A549 (cell line): ENCODE data around the gene GPX4. TPM values are rescaled to one million over a fixed set of nuclear protein-coding genes. Genes with fewer than 3 reads are reported as not detected.

Experiments
- ATAC-seq, 2 experiments: fragments of 200-7000 bp in 1 of 2; fragments of >200 bp in 1 of 2; cut with Nextera tagmentation in 1 of 2; cut with Tn5 transposase in 1 of 2; 3 replicates each; pipeline versions ENCODE4 v1.8.0 to v1.9.1; 2018 to 2020; ENCODE audit warnings: mild to moderate bottlenecking in 1 of 2, moderate library complexity in 1 of 2
- CTCF ChIA-PET: fragments of 300-600 bp; sonication (Branson Sonifier 250); formaldehyde crosslinking; extraction: SDS; loops from one replicate; lab custom pipeline; 2021; ENCODE audit warnings: antibody characterized with exemption, inconsistent platforms; lab: Yijun Ruan, JAX
- POLR2A ChIA-PET: fragments of 350-600 bp; formaldehyde crosslinking; extraction: SDS; loops from one replicate; lab custom pipeline; 2021; ENCODE audit warnings: antibody characterized with exemption, inconsistent platforms; lab: Yijun Ruan, JAX
- DNase-seq, 2 experiments: peaks; one replicate each; pipeline versions ENCODE4 v3.0.0 to v3.0.0-alpha.2; 2011 to 2016; ENCODE audit warnings: low read depth in 1 of 2, low spot score in 1 of 2
- FAIRE-seq: peaks from 2 replicates; lab custom pipeline; 2011; peaks lifted over from hg19 to GRCh38; lab: Jason Lieb, UNC
- H3K27ac ChIP-seq, 2 experiments: fragments of >200 bp; sonication (Bioruptor Twin); formaldehyde crosslinking; 3 replicates each; pipeline ENCODE4 v1.5.1; 2016 to 2017
- H3K4me1 ChIP-seq: fragments of >200 bp; sonication (Bioruptor Twin); formaldehyde crosslinking; 3 replicates; pipeline ENCODE4 v1.6.1; 2016
- H3K4me2 ChIP-seq: fragments of >200 bp; sonication (Bioruptor Twin); formaldehyde crosslinking; 3 replicates; pipeline ENCODE4 v1.6.1; 2016
- H3K4me3 ChIP-seq: fragments of >200 bp; sonication (Bioruptor Twin); formaldehyde crosslinking; 3 replicates; pipeline ENCODE4 v1.5.1; 2016
- H3K9me3 ChIP-seq: fragments of >200 bp; sonication (Bioruptor Twin); formaldehyde crosslinking; 3 replicates; pipeline ENCODE4 v1.6.1; 2016
- CHD2 ChIP-seq: fragments of 150-350 bp; IDR thresholded peaks from 2 replicates; pipeline ENCODE4 v1.6.1; 2014; ENCODE audit warnings: low read length; ENCODE audit not compliant: partially characterized antibody
- E2F6 ChIP-seq: IDR thresholded peaks from 2 replicates; pipeline ENCODE4 v1.6.1; 2012; ENCODE audit warnings: low read depth, borderline replicate concordance
- EHF ChIP-seq: fragments of 250-450 bp; sonication (Bioruptor Pico); IDR thresholded peaks from 2 replicates; pipeline ENCODE4 v1.5.0; 2020; ENCODE audit warnings: mild to moderate bottlenecking
- EHMT2 ChIP-seq: fragments of 200-600 bp; sonication (generic); IDR thresholded peaks from 2 replicates; pipeline ENCODE4 v1.6.1; 2016; ENCODE audit warnings: antibody characterized with exemption, low read depth, mild to moderate bottlenecking, moderate library complexity
- FOSB ChIP-seq: fragments of 250-450 bp; sonication (Bioruptor Pico); IDR thresholded peaks from 2 replicates; pipeline ENCODE4 v1.5.0; 2020; ENCODE audit warnings: mild to moderate bottlenecking, moderate library complexity
- FOSL2 ChIP-seq, 2 experiments: fragments of 450-650 bp in 1 of 2; fragments of >200 bp in 1 of 2; sonication (Bioruptor Twin) in 1 of 2; formaldehyde crosslinking; IDR thresholded peaks; 2 replicates each; pipeline versions ENCODE4 v1.5.0 to v1.6.1; 2016 to 2020; ENCODE audit warnings: mild to moderate bottlenecking in 1 of 2, moderate library complexity in 1 of 2
- GATA3 ChIP-seq: IDR thresholded peaks from 2 replicates; pipeline ENCODE4 v1.6.1; 2012; ENCODE audit warnings: borderline replicate concordance
- HDAC2 ChIP-seq: fragments of 200-600 bp; sonication (generic); IDR thresholded peaks from 2 replicates; pipeline ENCODE4 v1.6.1; 2016
- HEYL ChIP-seq: fragments of 250-450 bp; sonication (Bioruptor Pico); IDR thresholded peaks from 2 replicates; pipeline ENCODE4 v1.8.0; 2021; ENCODE audit warnings: mild to moderate bottlenecking, moderate library complexity
- HMGXB4 ChIP-seq: fragments of 250-450 bp; sonication (Bioruptor Pico); IDR thresholded peaks from 2 replicates; pipeline ENCODE4 v1.5.0; 2021; ENCODE audit warnings: mild to moderate bottlenecking, moderate library complexity, borderline replicate concordance
- HOXB13 ChIP-seq: fragments of 250-450 bp; sonication (Bioruptor Pico); IDR thresholded peaks from 2 replicates; pipeline ENCODE4 v1.5.0; 2020; ENCODE audit warnings: low read depth, mild to moderate bottlenecking, moderate library complexity
- KDM1A ChIP-seq: fragments of 200-600 bp; sonication (generic); IDR thresholded peaks from 2 replicates; pipeline ENCODE4 v1.6.1; 2016; ENCODE audit warnings: low read depth, mild to moderate bottlenecking
- KDM5A ChIP-seq: fragments of 200-600 bp; sonication (generic); IDR thresholded peaks from 2 replicates; pipeline ENCODE4 v1.6.1; 2016; ENCODE audit warnings: antibody characterized with exemption, mild to moderate bottlenecking
- MAX ChIP-seq: IDR thresholded peaks from 2 replicates; pipeline ENCODE4 v1.6.1; 2012
- MYC ChIP-seq: IDR thresholded peaks from 2 replicates; pipeline ENCODE4 v1.6.1; 2012; ENCODE audit warnings: mild to moderate bottlenecking, inconsistent platforms, low read length, improper control_type of control experiment, borderline replicate concordance
- RARB ChIP-seq: fragments of 250-450 bp; sonication (Bioruptor Pico); IDR thresholded peaks from 2 replicates; pipeline ENCODE4 v1.8.0; 2021; ENCODE audit warnings: mild to moderate bottlenecking, moderate library complexity
- RNF2 ChIP-seq: fragments of 200-600 bp; sonication (generic); IDR thresholded peaks from 2 replicates; pipeline ENCODE4 v1.6.1; 2016; ENCODE audit warnings: low read depth, mild to moderate bottlenecking, antibody characterized with exemption, moderate library complexity, borderline replicate concordance
- TFCP2L1 ChIP-seq: fragments of 250-450 bp; sonication (Bioruptor Pico); IDR thresholded peaks from 2 replicates; pipeline ENCODE4 v1.5.0; 2021; ENCODE audit warnings: mild to moderate bottlenecking
- ZC3H11A ChIP-seq: fragments of 450-650 bp; IDR thresholded peaks from 2 replicates; pipeline ENCODE4 v1.6.1; 2014; ENCODE audit warnings: antibody characterized with exemption, mild to moderate bottlenecking
- ZNF302 ChIP-seq: fragments of 250-450 bp; sonication (Bioruptor Pico); IDR thresholded peaks from 2 replicates; pipeline ENCODE4 v1.9.0; 2021; ENCODE audit warnings: inconsistent platforms, mild to moderate bottlenecking, moderate library complexity
- ZSCAN20 ChIP-seq: fragments of 250-450 bp; sonication (Bioruptor Pico); IDR thresholded peaks from 2 replicates; pipeline ENCODE4 v1.8.0; 2022; ENCODE audit warnings: mild to moderate bottlenecking, moderate library complexity
- WGBS: methylation state at CpG from one replicate; pipeline ENCODE4 v1.1.6; 2017; ENCODE audit errors: missing lambda C conversion rate; 5-methylcytosine and 5-hydroxymethylcytosine counted together
- polyA plus RNA-seq, 4 experiments: library from polyadenylated mRNA; depleted of rRNA in 3 of 4; stranded (reverse); fragments of >200 nt; fragmentation: RNase III in 1 of 4; extraction: RNeasy Plus Mini Kit Qiagen cat#74134 plus additional on column Dnase treatment in 1 of 4; gene quantifications; 2 replicates in 3 of 4; 3 replicates in 1 of 4; pipeline ENCODE4 v1.2.3, GENCODE V29; 2011 to 2017

Gene GPX4
- polyA plus RNA-seq, 2 of the 4 experiments (the other 2 are of a cell fraction): 248 to 394 TPM

- Histone ChIP-seq H3K4me3 (no peak overlapping the region), H3K9me3 (no peaks in the 10 kb centered on the region), H3K4me2 (no peak overlapping the region), H3K4me1 (peaks cover 16% of the 10 kb centered on the region)
- 96% methylated on average over 10 of the region's 16 CpGs for WGBS
- DNase-seq: no peak
- no peak for TF ChIP-seq HDAC2
- TF ChIP-seq KDM1A: no peak
- no peak for TF ChIP-seq MYC
- TF ChIP-seq, all 56 proteins: peak for 0
- no peak for FAIRE-seq
- CTCF ChIA-PET: no interaction called here
- POLR2A ChIA-PET: no interaction called here
- no peak for ATAC-seq
- no peak overlapping the region for H3K27ac ChIP-seq
Measured at GRCh38 chr19:1117654-1118053, 13.9 kb downstream of the GPX4 start.

- Histone ChIP-seq H3K9me3 (no peaks in the 10 kb centered on the region), H3K4me1 (peaks cover 4% of the 10 kb centered on the region), H3K27ac (no peak overlapping the region), H3K4me3 (no peak overlapping the region)
- ATAC-seq (no peak), FAIRE-seq (no peak)
- ChIA-PET CTCF (interaction anchor here (0.6 to 1.2 kb wide), 2 partner anchors 15 to 75 kb away, joined by 4 to 5 read pairs; no protein-coding TSS in a partner anchor), POLR2A (no interaction called here)
- WGBS: 93% methylated on average over 23 of the region's 34 CpGs
- TF ChIP-seq KDM5A (no peak), EHF (CRISPR knock-in tag) (no peak), CHD2 (no peak), RNF2 (no peak), E2F6 (no peak), RARB (CRISPR knock-in tag) (no peak), ZNF302 (CRISPR knock-in tag) (no peak), TFCP2L1 (no peak), HDAC2 (no peak), HEYL (CRISPR knock-in tag) (no peak), FOSB (CRISPR knock-in tag) (no peak), MYC (no peak), MAX (no peak), FOSL2 (IDR thresholded peaks at IDR 0.05) (no peak), FOSL2 (CRISPR knock-in tag; IDR thresholded peaks at IDR 0.05) (no peak)
- TF ChIP-seq, all 56 proteins: peak for 0
- no peak for DNase-seq
- no peak overlapping the region for H3K4me2 ChIP-seq
Measured at GRCh38 chr19:1118999-1119398, 15.2 kb downstream of the GPX4 start.

- ChIA-PET POLR2A (no interaction called here), CTCF (interaction anchor here (1.2 kb wide), 1 partner anchor 14 kb away, joined by 5 read pairs; no protein-coding TSS in a partner anchor)
- H3K27ac ChIP-seq: no peak overlapping the region
- ATAC-seq (no peak), FAIRE-seq (no peak), DNase-seq (no peak)
- no peaks in the 10 kb centered on the region for H3K9me3 ChIP-seq
- H3K4me2 ChIP-seq: no peak overlapping the region
- 99% methylated on average over 29 of the region's 50 CpGs for WGBS
- H3K4me3 ChIP-seq: no peak overlapping the region
- no peak for TF ChIP-seq ZSCAN20
- TF ChIP-seq HOXB13 (CRISPR knock-in tag): no peak
- no peak for TF ChIP-seq FOSL2 (IDR thresholded peaks at IDR 0.05)
- no peak for TF ChIP-seq FOSL2 (CRISPR knock-in tag; IDR thresholded peaks at IDR 0.05)
- no peak for TF ChIP-seq EHMT2
- TF ChIP-seq KDM5A: no peak
- TF ChIP-seq ZC3H11A: no peak
- no peak for TF ChIP-seq E2F6
- no peak for TF ChIP-seq GATA3
- no peak for TF ChIP-seq HMGXB4 (CRISPR knock-in tag)
- TF ChIP-seq, all 56 proteins: peak for 0
- no peaks in the 10 kb centered on the region for H3K4me1 ChIP-seq
Measured at GRCh38 chr19:1119475-1120217, 15.9 kb downstream of the GPX4 start.
